ENCODE measurements around the gene USP49.

The USP49 gene

DNA sequence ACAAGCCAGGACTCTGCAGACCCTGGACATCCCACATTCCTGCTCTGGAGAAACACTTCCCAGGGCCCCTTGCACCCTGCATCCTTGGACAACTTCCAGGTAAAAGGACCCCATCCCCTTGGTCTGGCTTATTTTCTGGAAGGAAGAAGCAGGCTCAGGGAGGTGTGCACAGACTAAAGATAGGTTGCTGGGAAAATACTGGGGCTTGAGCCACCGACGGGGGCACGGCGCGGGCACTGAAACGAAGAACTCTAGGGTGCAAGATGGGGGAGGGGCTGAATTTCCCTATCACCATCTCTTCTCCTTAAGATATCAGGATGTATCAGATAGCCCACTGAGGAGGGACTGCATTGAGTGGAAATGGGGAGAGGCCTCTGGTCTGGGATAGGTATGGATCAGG is 116.3 kb downstream of the USP49 start:
- no peak for DNase-seq

DNA sequence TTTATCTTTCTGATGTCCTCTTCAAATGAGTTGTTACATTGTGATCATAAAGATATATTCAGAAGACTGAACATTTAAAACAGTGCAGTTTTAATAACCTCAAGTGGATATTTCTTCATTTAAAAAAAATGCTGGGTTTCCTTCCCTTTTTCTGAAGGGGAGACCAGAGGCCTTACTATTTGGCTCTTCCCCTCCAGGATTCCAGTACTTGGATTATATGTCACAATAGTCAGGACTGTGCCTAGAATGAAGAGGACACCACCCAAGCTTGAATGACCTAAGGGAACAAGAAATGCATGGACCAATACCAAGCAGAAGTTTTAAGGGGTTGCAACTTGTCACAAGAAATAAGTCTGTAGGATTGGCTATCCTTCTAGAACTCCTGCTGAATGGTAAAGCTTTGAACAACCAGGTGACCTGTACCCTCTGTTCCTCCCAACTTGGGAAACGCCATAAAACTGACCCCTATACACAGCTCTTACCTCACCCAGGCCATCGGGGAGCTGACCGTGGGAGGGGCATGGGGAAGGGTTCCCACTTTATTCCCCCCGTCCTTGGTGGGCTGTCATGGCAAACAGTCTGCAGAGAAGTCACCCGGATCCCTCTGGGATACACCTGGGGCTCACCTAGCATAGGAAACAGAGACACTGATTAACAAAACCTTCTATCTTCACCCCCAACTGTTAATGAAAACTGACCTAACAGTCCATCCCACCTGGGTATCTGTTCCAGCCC is 117.5 kb downstream of the USP49 start:
- DNase-seq = peak; percentile 54

DNA sequence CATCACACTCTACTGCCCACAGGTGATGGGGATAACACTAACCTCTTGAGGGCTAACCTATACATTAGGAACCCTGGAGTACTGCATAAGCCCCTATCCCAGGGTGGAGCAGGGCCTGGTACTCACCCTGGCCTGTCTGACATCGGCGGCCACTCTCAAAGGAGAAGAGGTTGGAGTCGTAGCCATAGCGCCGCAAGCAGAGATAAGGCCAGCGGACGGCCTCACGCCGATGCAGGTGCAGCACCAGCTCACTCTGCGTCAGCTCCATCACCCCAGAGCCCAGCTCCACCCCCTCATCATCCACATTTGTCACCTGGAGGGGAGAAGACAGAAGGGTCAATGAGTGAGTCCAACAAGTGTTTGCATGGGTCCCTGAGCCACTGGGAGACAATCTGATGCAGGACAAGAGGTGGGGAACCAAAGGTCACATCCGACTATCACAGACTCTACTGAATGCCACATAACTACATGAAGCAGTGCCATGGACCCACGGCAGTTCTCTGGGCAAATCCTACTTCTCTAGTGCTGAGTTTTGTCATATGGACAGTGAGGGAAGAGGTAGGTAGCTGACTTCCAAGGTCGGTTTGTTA is 119.8 kb downstream of the USP49 start:
- no peak for DNase-seq

DNA sequence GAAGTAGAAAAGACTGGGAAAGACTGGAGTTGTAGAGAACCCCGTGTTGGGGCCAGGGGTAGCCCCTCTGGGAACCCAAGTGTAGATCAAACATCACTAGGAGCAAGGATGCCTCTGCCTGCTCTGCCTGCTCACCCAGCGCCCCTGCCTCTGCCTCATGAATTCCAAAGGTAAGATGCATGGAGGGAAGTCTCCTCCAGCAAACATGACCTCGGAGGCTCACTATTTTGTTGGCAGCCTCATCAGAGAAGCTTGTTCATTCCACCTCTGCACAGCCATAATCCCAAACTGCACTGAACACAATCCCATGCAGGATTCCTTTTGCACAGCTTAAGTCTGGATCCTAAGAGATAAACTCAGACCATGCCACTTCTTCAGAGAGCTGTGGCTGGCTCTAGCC is 120.3 kb downstream of the USP49 start:
- DNase-seq = no peak

DNA sequence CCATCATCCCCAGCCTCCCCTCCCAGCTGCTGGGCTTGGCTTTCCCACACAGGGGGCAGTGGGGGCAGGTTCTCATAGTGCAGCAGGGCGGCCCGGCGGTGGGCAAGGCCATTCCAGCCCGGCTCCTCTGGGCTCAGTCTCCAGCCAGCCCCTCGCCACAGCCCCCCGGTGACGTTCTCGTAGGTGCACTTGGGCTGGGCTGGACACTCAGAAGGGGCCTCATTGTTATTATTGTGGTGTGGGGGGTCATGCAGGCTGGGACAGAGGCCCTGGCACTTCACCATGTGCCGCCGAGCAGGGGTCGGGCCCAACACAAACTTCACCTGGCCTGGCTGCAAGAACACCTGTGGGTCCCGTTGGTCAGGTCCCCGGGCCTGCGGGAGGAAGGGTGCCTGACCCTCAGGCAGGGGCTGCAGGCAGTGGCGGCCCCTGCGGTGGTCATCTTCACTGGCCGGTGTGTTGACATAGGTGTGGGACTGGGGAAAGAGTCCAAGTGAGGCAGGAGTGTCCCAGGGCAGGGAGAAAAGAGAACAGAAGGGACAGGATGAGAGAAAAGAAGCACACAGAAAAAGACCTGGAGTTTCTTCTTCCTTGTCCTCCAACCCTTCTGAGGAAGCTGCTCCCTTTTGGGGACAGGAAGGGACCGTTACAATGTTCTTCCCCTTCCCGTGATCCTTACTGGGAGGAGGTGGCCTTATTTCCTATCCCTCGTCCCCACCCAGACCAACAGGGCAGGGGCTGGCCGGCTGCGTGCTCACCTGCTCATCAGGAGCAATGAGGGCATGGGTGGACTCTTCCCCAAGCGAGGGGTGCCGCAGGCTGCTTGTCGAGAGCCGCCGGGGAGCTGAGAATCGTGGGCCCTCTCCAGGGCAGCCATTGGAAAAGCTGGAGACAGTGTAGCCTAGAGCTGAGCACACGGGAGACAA is 123.9 kb downstream of the USP49 start:
- no peak for DNase-seq

DNA sequence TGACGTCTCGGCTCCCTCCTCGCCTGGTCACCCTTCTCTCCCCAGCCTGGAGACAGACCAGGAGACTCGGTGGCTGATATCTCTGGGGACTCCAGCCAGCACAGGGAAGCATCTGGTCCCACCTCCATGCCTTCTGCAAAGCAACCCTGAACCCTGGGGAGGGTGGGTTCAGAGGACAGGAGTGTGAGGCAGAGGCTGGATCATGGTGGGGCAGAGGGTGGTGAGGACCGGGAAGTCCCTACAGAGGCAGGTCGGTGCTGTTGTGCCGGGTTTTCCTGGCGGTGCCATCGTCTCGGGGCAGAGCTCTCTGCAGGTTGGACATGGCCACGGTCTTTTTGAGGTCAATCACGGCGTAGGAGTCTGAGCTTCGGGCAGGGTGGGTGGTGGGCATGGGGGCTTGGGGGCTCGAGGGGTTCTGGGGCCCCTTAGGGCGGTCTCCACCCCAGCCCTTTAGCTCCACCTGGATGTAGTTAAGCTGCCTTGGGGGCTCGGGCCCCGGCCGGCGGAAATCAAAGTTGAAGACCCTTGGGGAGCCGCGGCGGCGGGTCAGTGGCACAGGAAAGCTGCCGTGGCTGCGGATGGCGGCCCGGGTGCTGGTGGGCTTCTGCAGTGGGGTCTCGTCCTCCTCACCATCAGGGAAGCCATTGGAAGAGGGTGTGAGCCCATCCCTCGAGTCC is 124.7 kb downstream of the USP49 start:
- no peak for DNase-seq

DNA sequence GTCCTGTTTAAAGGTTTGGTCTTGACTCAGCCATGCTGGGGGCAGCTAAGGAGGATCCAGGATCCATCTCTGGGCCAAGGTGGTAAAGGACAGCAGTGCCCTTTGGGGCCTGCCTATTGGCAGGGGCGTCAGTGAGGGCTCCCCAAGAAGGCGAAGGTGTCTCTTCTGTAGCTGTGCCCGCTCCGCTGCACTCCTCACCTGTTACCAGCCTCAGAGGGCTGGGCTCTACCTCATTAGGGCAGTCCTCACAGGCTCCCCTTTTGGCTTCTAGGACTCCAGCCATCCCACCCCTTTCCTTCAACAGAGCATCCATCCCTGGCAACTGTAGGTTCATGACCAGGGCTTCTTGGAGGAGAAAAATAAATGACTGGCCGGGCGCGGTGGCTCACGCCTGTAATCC is 125.8 kb downstream of the USP49 start:
- DNase-seq = no peak

DNA sequence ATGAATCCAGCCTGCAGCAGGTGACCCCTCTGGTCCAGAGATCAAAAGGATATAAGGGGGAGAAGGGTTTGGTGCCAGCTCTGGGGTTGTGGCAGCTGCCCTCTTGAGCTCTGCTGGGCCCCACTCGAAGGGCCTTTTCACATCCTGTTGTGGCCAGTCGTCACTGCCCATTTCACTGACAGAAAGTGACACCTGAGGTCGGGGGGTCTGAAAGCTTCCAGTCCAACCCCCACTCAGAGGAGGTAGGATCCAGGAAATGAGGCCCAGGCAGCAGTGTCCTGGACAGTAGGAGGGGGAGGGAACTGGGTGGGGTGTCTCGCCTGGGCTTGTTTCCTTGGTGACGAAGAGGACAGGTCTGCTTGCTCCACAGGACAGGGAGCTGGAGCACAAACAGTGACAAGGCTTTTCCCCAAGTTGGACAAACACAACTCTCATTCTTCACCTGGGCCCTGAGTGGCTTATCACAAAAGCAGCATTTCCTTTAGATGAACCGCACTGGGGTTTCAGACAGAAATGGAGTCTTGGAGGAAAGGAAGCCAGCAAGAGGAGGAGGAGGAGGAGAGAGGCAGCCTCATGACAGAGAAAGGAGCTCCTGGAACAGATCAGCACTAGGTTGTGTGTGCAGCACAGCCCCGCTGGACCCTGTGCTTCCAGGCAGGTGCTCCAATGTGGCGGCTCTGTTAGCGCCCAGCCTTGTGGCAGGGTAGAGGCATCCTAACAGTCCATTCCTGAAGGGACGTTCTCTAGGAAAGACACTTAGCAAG is 126.4 kb downstream of the USP49 start:
- DNase-seq = no peak

DNA sequence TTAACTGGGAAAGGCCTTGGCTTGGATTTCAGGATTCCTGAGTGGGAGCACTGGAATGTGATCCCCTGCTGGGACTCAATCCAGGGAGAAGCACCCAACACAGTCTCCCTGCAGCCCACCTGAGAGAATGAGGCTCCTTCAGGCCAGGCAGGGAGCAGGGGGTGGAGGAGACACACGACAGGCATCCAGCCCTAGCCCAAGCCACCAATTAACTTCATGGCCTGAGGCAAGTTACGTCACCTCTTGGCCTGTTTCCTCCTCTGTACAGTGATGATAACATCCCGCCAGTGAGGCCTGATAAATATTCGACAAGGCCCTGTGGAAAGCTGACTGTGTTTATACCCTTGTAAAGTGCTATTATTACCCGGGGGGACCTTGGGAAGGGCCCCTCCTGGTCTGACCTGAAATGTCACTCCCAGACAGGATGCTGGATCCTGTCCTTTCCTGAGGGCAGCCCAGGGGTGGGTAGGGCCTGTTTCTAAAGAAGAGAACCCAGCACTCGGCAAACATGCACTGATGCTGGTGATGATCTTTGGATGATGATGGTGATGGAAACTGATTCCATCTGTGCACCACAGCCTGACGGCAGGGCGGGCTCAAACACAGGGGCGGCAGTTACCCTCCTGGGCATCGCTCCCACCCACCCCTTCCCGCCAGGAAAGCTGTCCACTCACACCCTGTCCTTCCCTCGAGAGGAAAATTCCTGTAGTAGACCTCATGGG is 127.9 kb downstream of the USP49 start:
- DNase-seq = peak; percentile 23

DNA sequence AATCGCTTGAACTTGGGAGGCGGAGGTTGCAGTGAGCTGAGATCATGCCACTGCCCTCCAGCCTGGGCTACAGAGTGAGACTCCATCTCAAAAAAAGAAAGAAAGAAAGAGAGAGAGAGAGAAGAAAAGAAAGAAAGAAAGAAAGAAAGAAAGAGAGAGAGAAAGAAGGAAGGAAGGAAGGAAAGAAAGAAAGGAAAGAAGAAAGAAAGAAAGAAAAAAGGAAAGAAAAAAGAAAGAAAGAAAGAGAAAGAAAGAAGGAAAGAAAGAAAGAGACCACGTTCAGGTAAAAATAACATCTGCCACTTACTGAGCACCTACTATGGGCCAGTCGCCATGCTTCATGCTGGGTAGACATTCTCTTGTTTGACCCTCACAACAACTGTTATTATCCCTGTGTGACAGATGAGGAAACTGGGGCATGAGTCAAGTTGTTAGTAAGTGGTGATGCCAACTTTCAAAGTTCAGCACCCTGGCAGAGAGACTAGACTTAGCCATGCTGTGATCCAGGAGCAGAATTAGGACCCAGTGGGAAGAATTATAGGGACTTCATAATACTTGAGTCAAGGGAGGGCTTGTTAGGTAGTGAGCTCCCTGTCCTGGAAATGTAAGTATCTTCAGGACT is 129.0 kb downstream of the USP49 start:
- DNase-seq = peak; percentile 21

DNA sequence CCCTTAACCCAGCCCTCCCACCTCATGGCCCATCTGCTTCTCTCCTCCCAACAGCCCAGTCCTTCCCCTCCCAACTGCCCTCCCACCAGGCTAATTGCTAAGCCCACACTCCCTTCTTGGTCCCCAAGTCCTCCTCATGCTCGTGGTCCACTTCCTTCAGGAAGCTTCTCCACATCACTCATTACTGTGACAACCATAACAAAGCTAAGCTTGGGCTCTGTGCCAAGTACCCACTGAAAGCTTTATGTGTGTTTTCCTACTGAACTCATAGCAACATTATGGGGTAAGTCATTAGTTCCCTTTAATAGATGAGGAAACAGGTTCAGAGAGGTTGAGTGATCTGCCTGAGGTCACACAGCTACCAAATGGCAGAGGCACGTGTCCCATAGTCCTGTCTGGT is 131.7 kb downstream of the USP49 start:
- DNase-seq = peak; percentile 23

DNA sequence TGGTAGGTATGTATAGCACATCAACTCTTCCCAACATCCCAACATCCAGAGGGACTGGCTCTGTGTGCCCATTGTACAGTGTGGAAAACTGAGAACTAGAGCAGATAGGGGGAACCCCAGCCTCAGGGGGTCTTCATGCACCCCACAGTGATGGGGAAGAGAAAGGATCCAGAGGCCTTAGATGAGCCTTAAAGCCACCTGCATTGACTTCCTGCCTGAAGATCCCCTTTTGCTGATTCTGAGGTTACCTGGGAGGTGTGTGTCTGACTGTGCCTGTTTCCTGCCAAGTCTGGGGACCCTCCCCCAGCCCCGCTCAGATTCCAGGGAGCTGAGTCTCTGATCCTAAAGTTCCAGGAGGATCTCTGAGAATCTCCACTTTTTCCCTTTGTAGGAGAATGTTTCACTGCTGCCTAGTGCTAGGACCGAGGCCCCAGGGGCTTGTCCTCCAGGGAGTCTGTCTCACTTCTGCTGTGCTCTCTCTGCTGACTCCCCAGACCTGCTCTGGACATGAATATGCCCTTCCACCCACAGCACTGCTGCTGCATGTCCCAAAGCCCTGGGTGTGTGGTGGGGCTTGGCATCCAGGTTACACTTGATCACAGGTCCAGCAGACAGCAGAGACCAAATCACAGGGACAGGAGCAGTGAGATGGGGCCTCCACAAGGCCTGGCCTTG is 135.1 kb downstream of the USP49 start:
- no peak for DNase-seq

DNA sequence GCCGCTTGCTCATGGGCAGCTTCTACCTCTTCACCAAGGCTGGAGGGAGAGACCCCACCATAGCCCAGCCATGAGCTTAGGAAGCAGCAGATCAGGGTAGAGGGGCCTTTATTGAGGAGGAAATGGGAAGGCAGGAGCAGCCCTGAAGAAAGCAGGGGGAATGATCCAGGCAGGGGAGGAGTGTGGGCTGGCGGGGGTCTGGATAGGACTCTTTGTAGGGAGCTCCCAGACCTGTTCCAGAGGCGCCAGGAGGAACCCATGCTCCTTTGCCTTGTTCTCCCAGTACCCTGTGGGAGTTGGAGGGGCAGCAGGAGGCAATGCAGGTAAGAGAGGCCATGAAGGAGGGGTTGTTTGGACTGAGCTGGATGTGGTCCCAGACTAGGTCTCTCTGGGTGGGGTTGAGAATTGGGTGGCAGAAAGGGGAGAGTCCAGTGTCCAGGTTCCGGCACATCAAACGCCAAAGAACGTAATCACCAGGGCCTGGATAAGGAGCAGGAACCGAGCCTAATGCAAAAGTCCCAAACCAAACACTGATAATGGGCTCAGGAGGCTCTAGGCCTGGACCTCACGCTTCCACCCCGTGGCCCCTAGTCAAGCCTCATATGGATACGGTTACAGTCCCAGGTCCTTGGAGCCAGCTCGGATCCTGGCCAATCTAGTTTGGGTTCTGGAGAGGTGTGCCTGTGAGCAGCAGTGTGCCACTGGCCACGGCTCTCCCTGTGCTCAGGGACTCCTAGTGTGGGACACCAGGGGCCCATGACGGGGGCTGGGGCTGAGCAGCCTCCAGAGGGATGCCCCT is 135.9 kb downstream of the USP49 start:
- DNase-seq = no peak

DNA sequence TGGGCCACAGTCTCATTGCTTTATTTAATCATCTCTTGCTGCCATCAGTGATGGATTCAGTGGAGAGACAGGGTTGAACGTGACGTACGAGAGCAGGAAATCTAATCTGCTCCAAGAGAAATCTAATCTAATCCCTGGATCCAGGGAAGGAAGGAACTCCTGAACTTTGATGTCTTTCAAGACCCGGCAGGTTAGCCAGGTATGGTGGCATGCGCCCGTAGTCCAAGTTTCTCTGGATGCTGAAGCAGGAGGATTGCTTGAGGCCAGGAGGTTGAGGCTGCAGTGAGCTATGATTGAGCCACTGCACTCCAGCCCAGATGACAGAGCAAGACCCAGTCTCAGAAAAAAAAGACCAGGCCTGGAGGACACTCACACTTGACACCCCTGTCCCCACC is 136.5 kb downstream of the USP49 start:
- DNase-seq = no peak

DNA sequence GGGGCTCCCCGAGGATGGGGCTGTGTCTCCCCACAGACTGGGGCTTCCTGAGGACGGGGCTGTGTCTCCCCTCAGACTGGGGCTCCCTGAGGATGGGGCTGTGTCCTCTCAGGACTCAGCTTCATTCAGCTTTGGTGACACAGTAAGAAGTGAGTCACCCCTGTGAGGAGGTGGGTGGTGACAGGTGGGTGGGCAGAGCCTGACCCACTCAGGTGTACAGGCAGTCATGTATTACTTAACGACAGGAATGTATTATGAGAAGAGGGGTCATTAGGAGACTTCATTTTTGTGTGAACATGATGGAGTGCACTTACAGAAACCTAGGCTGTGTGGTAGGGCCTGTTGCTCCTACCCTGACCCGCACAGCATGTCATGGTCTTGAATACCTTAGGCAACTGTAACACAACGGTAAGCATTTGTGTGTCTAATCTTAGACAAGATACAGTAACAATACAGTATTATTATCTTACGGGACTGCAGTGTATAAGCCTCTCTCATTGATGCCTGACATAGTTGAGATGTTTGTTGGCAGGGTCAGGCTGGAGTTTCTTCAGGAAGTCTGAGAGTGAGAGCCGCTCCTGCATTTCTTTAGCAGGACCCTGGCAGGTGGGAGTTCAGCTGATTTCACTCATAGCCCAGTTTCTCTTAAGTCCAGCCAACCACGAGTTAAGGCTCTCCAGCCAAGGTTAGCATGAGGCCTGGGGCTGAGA is 137.1 kb downstream of the USP49 start:
- DNase-seq = no peak

DNA sequence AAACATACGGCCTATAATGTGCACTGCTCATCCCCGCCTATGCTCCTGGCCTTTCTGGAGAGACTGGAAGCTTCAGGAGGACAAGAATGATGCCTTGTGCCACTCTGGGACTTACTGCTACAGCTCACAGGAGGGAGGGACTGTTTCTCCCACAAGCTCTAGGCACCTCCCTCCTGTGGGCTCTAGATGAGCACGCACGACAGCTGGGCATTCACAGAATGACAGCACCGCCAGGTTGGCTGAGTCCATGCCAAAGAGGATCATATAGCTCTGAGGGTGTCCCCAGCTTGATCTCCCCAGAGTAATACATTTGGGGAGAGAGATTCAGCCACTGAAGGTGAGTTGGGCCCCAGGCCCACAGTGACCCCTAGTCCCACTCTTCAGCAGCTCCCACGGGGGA is 137.9 kb downstream of the USP49 start:
- no peak for DNase-seq

DNA sequence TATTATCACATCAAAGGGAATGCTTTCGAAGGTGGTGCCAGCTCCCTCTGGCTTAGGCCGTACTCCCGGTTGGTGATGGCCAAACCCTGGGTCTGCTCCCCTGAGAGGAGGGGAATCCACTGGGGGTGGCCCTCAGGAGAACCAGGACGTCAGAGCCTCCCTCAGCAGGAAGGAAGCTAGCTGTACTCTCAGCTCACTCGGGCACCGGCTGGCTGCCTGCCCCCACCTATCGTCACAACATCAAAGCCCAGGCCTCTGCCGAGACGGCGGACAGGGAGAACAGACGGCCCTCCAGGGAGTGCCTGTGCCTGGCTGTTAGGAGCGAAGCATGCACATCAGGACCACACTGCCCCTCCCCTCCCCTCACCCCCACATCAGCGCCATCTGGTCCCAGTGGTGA is 138.8 kb downstream of the USP49 start:
- DNase-seq = no peak

DNA sequence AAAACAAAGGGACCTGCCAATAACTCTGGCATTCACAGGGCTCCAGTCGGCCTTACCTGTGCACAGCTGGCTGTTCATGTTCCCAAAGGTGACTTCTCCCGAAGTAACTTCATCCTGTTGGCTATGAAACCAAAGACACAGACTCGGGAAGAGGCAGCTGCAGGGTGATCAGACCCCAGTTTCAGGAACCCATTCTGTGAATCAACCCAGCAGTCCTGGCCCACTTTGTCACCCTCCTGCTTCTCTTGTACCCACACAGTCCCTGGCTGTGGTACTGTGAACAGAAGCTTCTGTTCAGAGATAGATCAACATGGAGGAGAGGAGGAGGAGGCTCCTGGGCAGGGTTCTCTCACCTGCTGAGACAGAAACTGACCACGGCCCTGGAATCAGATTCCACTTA is 139.3 kb downstream of the USP49 start:
- no peak for DNase-seq

DNA sequence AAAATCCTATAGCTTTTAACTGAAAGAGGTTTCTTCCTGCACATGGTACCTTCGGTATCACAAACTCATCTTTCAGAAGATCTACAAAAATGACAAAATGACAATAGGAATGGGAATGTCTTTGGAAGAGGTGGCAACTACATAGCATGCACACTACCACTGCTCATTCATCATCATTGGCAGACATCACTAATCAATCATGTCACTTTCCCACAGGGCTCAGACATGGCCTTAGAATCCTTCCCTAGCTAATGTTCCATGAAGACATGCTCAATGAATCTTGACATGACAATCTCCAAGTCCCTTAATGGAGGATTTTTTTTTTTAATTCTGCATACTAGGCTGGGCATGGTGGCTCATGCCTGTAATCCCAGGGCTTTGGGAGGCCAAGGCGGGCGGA is 144.8 kb downstream of the USP49 start:
- no peak for DNase-seq

All from suppressor macrophage treated with lipopolysaccharide for 4 hours (primary cell).